HG03280 (cell line): ENCODE measurements around the gene IL16.
"Not testable (repeated sequence)": the region's sequence is repeated elsewhere in the genome, so short reads cannot be mapped to it uniquely, and the experiment has no call there.

ENCODE experiments used
- ATAC-seq: cut with Tn5 transposase; IDR thresholded peaks from one replicate; pipeline ENCODE4 v1.9.1; 2021; ENCODE audit warnings: mild to moderate bottlenecking, moderate library complexity; ENCODE audit not compliant: unreplicated experiment

Gene IL16

GRCh38 chr15:81199031-81199779 is 2.5 kb downstream of the IL16 start:
- ATAC-seq = no peak

- ATAC-seq = no peak
These were observed 9.3 kb downstream of the IL16 start for GRCh38 chr15:81206018-81206417.

GRCh38 chr15:81207987-81208386 is 11.3 kb downstream of the IL16 start:
- not testable (repeated sequence) for ATAC-seq

- ATAC-seq = no peak
These were observed 13.0 kb downstream of the IL16 start for GRCh38 chr15:81209635-81210034.

GRCh38 chr15:81211376-81211775 is 14.7 kb downstream of the IL16 start:
- ATAC-seq = no peak

- no peak for ATAC-seq
These were observed 17.3 kb downstream of the IL16 start for GRCh38 chr15:81213982-81214381.

- ATAC-seq = no peak
These were observed 18.9 kb downstream of the IL16 start for GRCh38 chr15:81215531-81215930.

- no peak for ATAC-seq
These were observed 19.3 kb downstream of the IL16 start for GRCh38 chr15:81215983-81216382.

GRCh38 chr15:81216422-81216821 is 19.7 kb downstream of the IL16 start:
- ATAC-seq = no peak

GRCh38 chr15:81221449-81221848 is 24.8 kb downstream of the IL16 start:
- no peak for ATAC-seq

GRCh38 chr15:81222007-81222406 is 25.3 kb downstream of the IL16 start:
- no peak for ATAC-seq

GRCh38 chr15:81223346-81223971 is 26.8 kb downstream of the IL16 start:
- no peak for ATAC-seq

- ATAC-seq = no peak
These were observed 27.6 kb downstream of the IL16 start for GRCh38 chr15:81224232-81224631.

GRCh38 chr15:81225161-81225671 is 28.5 kb downstream of the IL16 start:
- no peak for ATAC-seq

GRCh38 chr15:81227716-81228115 is 31.0 kb downstream of the IL16 start:
- no peak for ATAC-seq

GRCh38 chr15:81229586-81229985 is 32.9 kb downstream of the IL16 start:
- no peak for ATAC-seq

- no peak for ATAC-seq
These were observed 38.8 kb downstream of the IL16 start for GRCh38 chr15:81235276-81236123.

- ATAC-seq = no peak
These were observed 42.5 kb downstream of the IL16 start for GRCh38 chr15:81239190-81239589.

GRCh38 chr15:81242778-81243177 is 46.1 kb downstream of the IL16 start:
- no peak for ATAC-seq

GRCh38 chr15:81244306-81244705 is 47.6 kb downstream of the IL16 start:
- no peak for ATAC-seq

- no peak for ATAC-seq
These were observed 57.2 kb downstream of the IL16 start for GRCh38 chr15:81253846-81254245.
